Inflammatory macrophage (primary cell): Measurements from ENCODE around the gene VSX1.

Source experiments
- DNase-seq, 2 donors: peaks; one replicate each; pipeline ENCODE4 v3.0.0-alpha.2; 2020 to 2022

VSX1 gene

DNA sequence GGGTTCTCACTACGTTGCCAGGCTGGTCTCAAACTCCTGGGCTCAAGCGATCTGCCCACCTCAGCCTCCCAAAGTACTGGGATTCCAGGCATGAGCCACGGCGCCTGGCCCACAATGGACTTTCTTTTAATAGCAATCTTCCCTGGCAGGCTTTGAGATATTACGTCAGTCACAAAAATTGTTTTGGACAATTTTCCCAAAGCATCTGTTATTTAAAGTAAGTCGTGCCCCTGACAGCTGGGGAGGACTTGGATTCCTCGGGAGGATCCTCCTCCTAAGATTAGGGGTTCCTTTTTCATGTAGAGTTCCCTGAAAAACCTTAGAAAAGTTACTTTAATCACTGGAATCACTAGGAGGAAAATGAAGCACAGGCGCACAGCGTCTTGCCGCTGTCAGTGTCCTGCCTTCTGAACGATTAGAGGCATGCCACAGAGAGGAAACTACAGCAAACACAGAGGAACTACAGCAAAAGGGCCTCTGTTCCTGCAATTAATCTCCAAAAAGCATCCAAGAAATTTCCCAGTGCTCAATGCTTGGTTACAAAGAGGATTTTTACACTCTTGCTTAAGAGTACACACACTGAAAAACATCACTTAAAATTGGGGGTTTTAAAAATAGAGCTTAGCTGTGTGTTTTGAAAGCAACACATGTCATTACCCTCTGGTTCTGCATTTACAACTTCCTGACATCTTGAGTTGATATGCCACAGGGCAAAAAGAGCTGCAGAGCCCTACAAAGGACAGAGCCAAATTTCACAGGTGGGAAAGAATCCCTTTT is 28.5 kb downstream of the VSX1 start:
- peak; percentile 24 to 48 for DNase-seq

DNA sequence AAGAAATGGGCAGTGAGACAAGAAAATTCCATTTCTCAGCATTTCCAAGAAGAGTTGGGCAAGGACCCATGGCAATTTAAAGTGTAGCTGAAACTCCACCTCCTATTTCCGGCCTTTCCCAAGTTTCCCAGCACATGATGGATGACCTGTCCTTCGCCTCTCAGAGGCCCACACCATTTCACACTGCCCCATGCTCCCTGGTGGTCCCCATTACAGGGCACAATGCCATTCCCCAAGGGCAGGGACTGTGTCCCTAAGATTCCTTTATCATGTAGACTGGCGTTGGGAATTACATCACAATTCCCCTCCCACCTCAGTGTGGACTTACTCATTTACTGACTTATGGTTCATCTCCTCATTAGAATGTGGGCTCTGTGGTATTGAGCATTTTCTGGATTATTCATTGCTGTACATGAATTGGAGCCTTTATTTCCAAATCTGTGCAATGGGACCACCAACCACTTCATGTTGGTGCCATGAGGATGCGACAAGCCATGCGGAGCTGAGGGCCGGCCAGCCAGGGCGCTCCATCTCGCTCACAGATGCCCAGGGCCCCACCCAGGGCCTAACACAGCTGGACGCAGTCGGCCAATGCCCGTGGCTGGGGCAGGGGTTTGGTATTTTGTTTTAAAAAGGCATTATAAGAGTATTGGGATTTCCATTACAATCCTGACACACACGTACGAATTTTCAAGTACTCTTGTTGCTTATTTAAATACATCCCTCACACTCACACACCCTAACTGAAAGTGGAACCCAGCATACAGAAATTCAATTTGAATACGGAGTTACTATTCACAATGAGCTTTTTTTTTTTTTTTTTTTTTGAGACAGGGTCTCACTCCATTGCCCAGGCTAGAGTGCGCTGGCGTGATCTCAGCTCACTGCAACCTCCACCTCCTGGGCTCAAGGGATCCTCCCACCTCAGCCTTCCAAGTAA is 29.4 kb downstream of the VSX1 start:
- DNase-seq: peak in 1 of 2 donors; percentile 11

DNA sequence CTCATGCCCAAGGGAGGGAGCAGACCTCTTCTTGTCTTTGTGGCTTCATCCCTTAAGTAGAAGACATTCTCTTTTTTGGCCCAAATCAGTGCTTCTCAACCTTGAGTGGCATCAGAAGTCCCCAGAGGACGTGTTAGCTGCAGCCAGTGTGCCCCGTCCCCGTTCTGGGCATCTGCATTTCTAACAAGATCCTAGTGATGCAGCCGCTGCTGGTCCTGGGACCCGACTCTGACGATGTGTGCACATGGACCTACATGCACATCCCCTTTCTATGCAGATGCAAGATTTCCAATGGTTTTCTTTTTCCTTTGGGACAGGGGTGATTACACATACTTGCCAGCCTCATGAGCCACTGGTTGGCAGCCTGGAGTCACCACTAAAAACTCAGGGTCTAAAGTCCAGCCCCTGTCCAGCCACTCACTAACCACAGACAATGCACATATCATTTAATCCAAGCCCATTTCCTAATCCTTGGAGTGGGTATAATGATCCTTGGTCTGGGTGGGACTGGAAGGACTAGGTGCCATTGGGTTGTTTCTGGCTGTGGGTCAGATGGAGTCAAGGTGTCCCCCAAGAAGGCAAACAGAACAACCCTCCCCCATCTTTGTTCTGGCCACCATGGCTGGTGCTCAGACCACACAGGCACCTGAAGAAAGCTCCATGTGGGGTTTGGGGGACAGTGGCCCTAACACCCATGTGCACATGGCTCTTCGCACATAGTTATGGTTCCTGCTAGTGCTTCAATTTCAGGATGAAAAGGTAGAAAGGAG is 30.4 kb downstream of the VSX1 start:
- DNase-seq: no peak

DNA sequence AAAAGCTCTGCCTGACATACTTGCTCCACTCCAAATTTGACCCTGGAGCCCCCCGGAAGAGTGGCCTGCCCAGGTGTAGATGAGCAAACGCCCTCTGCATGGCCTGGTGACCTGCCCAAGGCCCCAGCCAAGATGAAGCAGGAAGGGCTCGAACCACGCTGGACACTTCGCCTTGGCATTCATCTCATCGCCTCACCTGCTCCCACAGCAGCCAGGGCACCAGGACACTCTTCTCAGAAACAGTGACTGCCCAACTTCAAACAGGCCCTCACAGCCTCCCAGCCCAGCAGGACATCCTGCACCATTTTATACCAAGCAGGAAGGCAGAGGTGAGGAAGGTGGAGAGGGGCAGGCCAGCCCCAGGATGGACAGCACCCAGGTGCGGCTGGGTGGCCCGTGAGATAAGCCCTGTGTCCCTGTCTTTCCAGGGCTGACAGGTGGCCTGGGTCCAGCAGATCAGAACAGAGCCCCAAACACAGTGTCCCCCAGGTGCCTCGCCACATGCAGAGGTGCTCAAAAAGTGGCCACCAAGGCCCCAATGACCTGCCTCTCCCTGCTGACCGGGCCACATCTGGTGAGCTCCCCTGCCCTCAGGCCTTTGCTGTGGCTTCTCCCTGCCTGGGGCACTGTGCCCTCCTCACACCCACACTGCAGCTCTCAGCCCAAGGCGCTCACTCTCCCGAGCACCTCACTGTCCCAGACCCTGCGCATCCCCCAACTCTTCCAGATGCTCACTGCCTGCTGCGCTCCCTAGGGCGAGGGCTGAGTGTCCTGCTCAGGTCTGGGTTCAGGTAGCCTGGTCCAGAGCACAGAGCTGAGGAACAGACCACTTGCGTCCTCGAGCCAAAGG is 31.2 kb downstream of the VSX1 start:
- no peak for DNase-seq

DNA sequence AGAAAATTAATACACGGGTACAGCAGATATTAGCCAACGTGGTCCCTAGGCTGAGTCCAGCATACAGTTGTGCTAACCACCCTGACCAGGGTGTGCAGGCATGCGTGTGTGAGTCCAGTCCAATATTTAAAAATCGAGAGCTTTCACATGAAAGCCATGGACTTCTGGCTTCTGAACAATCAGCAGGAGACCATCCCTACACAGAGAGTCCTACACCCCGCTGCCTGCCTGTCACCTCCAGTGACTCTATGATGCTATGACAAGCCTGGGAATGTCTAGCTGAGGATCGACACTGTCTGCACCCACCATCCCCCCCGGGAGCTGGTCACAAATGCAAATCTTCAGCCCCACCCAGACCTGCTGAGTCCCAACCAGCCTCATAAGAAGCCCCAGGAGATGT is 31.9 kb downstream of the VSX1 start:
- no peak for DNase-seq

DNA sequence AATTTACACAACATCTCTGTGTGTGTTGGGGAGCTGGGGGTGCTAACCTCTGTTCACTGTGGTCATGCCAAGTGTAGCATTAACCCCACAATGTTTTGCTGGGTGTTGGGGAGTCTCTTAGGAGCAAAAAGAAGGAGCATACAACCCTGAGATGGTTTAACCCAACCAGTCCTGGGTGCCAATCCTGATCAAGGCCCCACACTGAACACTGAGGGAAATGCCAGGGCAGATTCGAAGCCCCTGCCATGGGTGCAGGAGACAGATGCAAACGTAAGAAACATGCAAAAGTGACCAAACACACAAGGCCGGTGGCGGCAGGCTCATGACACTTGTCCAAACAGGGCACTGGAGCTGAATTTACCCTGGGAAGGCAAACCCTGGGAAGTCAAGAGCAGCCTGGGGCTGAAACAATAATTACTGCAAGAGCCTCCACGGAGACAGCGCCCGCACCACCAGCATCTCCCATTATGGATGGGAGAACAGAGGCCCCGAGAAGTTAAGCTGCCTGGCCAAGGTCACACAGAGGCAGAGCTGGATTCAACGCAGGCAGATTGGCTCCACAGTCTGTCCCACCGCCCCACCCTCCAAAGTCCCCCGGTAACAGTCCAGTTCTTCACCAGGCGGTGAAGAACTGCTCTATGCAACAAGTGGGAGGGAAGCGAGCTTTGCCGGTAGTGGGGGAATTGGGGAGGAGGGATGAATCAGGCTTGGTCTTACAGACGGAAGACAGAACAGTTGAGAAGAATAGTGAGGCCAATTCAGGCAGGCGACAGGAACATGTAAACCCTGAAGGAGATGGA is 32.5 kb downstream of the VSX1 start:
- no peak for DNase-seq

DNA sequence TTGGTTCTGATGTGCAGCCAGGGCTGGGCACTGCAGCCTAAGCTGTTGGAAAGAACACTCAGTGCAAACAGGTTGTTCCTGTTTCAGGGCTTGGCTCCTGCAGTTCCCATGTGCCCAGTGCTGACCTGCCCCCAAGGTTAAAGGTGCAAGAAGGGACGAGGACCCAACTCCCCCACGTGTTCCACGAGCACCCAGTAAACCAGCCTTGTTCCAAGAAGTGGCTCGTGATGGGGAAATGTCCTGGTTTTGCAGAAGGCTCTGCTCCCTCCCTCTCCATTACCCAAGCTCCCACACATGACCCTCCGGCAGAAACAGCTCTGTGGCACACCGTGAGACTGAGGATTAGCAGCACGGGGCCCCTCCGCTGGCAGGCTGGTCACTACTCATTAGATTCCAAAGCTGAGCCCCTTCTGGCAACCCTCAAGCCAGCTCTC is 33.4 kb downstream of the VSX1 start:
- peak; percentile 41 to 52 for DNase-seq

DNA sequence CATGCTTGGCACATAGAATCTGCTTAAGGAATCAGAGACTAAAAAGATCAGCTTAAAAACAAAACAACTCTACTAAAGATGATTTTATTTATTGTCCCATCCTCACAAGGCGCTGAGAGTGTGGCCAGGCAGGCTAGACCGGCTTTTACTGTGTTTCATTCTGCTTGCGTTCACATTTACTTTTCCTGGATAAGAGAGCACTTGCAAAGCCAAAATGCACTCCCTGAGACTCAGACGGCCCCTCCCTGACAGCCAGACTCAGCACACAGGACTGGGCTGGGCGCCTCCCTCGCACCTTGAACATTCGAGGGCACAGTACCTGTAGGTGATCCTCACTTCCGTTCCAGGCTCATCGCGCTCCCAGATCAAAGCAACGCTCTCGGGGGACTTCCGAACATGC is 34.2 kb downstream of the VSX1 start:
- no peak for DNase-seq

DNA sequence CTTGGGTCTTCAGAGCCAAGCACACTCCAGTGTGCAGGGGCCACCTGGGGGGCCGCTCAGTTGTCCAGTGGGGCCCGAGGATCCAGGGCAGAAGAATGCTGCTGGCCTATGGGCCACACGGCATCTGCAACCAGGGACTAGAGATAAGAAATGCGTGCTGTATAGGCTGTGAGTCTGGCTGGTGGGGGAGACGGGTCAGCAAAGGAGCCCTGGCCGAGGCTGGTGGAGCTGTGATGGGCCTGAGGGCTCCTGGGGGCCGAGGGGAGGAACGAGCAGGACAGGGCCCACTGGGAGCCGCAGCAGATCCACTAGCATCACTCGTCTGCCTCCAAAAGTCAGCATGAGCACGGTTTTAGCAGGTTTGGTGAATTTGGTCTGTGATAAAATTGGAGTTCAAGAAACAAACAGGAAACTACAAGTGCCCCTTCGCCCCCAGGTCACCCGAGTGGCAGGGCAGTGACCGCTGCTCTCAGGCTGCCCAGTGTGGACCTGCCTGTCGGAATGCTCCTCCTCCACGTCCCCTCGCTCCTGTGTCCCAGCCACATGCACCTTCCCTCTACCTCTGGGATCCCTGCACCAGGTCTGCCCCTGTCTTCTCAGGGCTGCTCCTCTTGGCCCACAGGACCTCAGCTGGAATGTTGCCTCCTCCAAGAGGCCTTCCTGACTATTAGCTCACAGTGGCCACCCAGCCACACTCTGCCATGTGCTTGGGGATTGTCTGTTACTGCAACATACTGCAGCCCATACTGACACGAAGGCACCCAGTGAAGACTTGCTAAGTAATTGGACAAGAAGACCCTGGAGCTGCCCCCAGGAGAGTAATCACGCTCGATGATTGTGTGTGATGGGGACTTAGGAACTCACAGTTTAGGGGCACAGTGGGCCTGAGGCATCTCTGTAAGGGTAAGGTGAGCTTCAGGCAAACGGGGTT is 34.9 kb downstream of the VSX1 start:
- DNase-seq: no peak

DNA sequence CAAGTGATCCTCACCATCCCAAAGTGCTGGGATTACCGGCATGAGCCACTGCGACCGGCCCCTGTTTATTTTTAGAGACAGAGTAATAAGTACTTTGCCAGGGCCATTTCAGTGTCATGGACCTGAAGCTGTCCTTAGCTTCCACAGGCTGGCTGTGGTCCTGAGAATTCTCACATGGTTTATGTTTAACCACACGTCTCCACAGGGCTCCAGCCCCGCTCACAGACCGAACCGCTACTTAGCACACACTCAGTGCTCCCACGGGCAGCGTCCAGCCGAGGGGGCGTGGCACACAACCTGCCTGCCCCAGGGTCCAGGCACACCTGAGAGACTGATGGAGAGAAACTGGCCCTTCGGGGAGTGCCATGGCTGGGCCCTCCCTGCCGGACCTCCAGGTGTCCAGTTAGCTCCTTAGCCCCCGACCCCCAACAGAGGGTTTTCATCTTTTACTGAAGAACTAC is 35.7 kb downstream of the VSX1 start:
- DNase-seq: no peak

DNA sequence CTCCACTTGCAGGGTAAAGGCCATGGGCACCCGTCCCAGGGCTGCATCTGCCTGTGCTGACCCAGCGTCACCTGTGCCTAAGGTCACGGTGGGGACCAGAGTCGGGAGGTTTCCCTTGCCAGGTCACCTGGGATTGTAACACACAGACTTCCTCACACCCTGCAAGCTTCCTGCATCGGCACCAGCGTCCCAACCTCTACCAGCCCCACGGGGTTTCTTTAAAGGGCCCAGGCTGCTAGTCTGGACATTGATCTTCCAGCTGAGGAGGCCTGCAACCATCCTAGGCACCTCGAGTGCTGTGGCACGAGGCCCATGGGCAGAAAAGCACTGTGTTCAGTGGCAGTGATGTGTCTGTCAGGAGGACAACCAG is 36.6 kb downstream of the VSX1 start:
- no peak for DNase-seq

DNA sequence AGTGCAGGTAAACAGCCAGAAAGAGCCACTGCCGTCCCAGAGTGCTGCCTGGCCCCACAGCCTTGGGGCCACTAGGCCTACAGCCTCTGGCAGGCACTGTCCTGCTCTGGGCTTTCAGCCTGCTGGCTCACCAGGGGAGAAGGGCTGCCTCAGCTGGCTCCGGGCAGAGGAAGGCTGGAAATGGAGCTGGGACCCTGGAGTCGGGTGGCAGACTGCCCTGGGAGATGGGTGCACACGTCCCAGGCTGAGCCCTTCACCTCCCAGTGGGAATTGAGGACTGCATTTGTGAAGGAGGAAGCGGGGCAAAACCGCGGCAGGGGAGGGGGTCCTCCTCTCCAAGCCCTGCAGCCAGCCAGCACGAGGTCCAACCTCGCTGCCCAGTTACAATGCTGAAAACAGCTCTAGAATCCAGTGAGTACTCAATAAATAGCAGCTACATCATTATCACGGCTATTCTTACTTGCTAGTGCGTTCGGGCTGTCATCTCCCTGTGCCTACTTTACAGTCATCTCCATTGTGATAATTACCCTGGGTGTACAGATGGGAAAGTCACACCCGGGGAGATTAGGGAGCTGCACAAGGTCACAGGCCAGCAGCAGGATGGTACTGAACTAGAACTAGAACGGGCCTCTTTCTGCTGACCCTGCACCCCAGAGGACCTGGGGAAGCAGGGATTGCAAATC is 37.1 kb downstream of the VSX1 start:
- DNase-seq: no peak

DNA sequence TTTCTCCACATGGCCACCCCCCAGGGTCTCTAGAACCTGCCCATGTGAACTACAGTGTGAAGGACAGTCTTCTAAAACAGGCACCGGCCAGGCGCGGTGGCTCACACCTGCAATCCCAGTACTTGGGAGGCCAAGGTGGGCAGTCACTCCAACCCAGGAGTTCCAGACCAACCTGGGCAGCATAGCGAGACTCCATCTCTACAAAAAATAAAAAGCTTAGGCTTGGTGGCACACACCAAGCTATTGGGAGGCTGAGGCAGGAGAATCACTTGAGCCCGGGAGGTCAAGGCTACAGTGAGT is 37.7 kb downstream of the VSX1 start:
- no peak for DNase-seq

DNA sequence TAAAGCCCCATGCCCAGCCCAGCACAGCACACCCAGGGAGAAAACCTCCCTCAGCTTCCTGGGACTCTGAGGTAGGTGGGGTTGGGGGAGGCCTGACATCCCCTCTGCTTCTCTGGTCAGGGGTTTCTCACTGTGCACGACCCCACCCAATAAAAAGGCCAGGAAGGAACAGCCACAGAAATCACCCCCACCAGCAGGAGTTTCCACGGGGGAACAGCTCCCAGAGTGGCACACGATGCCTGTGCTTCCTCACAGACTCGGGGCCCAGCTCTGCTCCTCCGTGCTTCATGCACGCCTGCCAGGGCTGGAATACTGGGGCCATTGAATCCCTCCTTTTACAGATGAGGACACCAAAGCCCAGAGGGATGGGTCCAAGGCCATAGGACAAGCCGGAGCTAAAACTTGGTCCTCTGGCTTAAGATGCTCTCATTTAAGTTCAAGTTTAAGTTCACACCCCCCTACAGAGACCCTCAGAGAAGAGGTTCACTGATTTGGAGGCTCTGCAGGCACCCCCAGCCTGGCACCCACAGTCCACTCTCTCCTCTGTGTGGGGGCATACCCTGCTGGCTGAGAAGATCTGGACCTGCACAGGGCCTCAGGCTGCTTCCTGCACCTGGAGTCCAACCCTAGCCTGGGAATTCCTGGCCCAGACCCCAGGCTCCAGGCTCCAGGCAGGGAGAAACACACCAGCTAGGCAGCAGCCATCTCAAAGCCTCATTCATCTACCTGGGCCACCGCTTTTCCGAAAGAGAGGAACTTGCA is 38.3 kb downstream of the VSX1 start:
- DNase-seq: no peak

DNA sequence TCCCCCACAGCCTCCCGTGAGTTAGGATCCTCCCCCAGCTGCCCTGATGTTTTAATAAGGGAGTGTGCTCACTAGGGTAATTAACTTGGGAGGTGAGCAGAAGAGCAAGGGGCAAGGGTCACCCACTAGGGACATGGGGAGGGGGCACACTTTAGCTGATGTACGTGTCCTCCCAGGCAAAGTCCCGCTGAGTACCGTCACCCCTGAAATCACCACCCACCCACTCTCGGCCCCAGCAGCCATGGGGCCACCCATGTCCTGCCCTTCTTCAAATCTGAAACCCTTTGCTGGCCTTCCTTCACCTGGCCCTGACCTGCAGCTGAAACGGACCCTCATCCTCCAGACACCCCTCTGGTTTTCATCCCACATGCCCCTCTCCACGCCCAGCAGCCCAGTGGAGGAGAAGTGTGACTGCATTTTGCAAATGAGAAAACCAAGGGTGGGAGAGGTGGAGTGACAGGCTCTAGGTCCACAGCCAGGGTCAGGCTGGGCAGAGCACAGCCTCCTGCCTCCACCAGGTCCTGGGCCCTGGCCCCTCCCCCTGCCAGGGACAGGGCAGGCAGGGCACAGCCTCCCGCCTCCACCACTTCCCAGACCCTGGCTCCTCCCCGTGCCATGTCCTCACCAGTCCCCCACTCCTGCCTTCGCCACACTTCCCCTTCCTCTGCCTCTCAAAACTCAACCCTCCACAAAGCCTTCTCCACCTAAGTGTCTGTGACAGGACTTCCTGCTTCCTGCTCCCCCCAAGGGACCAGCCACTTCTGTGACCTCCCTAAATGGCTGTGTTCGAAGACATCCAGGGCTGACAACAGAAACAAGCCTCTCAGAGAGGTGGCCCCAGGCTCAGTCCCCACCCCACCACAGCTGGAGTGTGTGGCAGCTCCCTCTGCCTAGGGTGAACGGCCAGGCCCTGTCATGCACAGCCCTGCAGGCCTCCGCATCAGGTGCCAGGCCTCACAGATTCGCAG is 39.1 kb downstream of the VSX1 start:
- DNase-seq: peak; percentile 82 to 85

DNA sequence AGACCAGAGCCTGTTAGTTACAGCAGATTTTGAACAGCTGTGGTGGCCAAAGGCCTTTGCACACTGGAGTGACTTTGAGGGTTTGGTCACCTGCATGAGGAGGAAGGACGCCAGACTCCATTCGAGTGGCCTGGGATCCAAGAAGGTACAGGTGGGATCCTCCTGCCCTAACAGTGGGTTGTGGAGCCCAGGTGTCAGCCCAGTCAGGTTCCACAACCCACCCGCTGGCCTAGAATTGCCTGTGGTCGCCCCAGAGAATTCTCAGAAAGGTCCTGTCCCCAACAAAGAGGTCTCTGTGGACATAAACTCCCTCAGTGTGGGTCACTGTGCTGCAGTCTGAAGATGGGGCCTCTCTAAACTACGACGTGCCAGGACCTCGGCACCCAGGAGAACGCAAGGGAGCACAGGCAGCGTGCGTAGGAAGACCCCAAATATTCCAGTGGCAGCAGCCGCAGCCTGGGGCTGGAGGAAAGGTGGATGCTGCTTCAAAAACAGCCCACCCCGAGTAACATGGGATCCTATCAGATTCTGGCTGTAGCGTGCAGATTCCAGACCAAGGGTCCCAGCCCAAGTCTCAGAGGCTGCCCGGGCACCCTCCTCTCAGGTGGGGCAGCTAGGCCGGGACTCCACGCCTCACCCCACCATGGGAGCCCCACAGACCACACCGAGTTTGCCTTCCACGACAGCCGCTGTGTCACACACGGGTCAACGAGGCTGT is 40.0 kb downstream of the VSX1 start:
- DNase-seq: no peak

DNA sequence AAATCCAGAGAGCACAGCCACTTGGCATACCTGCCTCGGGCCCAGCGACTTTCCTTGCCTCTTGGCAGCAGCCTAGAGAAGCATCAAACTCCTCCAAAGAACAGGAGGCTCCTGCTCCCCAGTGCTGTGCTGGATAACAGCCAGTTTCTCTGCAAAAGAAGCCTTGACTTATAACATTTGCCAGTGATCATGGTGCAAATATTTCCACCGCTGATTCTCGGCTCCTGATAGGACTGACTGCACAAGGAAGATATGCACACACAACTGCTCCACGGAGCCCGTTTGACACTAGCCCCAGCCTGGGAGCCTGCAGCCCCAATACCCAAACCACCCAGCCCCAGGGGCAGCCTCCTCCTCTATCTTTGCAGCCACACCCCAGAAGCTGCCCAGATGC is 41.5 kb downstream of the VSX1 start:
- no peak for DNase-seq
